H1 (cell line): Measurements from ENCODE around the gene VAT1. TPM values are rescaled to one million over a fixed set of nuclear protein-coding genes. Genes with fewer than 3 reads are reported as not detected.

Experiments used
- BACH1 ChIP-seq: IDR thresholded peaks from 2 replicates; pipeline ENCODE4 v1.6.1; 2012; ENCODE audit warnings: low read length, improper control_type of control experiment
- CBX5 ChIP-seq: fragments of 300-800, 300-1000 bp; sonication (generic); IDR thresholded peaks from 2 replicates; pipeline ENCODE4 v1.7.1; 2016; ENCODE audit warnings: antibody characterized with exemption, low read length, low read depth
- CHD2 ChIP-seq: IDR thresholded peaks from 2 replicates; pipeline ENCODE4 v1.6.1; 2012; ENCODE audit warnings: low read length, improper control_type of control experiment
- CTBP2 ChIP-seq: IDR thresholded peaks from 2 replicates; pipeline ENCODE4 v1.7.0; 2011; ENCODE audit warnings: borderline replicate concordance, mild to moderate bottlenecking, moderate library complexity, mixed read lengths, low read length; ENCODE audit not compliant: insufficient read depth, insufficient read length
- EZH2 ChIP-seq: fragments of 200-600 bp; sonication (generic); IDR thresholded peaks from 2 replicates; pipeline ENCODE4 v1.7.1; 2012; ENCODE audit warnings: low read depth, mild to moderate bottlenecking, moderate library complexity, low read length, inconsistent platforms; ENCODE audit not compliant: severe bottlenecking
- GTF2F1 ChIP-seq: IDR thresholded peaks from 2 replicates; pipeline ENCODE4 v1.6.1; 2012; ENCODE audit warnings: low read depth, low read length, improper control_type of control experiment, borderline replicate concordance
- JUND ChIP-seq: IDR thresholded peaks from 2 replicates; pipeline ENCODE4 v1.6.1; 2011; ENCODE audit warnings: mild to moderate bottlenecking, improper control_type of control experiment, low read length
- KDM4A ChIP-seq: IDR thresholded peaks from one replicate; pipeline ENCODE4 v1.7.1; 2012; ENCODE audit warnings: low read depth, mild to moderate bottlenecking, moderate library complexity, low read length, inconsistent platforms; ENCODE audit not compliant: severe bottlenecking
- NANOG ChIP-seq: IDR thresholded peaks from 2 replicates; pipeline ENCODE4 v1.6.1; 2011; ENCODE audit warnings: low read length, low read depth, mild to moderate bottlenecking, inconsistent platforms; ENCODE audit not compliant: insufficient read depth, poor library complexity, severe bottlenecking
- PHF8 ChIP-seq: fragments of 200-600 bp; sonication (generic); conservative IDR thresholded peaks from 2 replicates; pipeline ENCODE4 v1.7.1; 2012; ENCODE audit warnings: low read depth, mild to moderate bottlenecking, inconsistent platforms, low read length, moderate library complexity
- RAD21 ChIP-seq, 2 experiments: IDR thresholded peaks in 1 of 2; conservative IDR thresholded peaks in 1 of 2; 2 replicates each; pipeline ENCODE4 v1.6.1; 2011; ENCODE audit warnings: low read depth in 2 of 2, low read length in 2 of 2, improper control_type of control experiment in 1 of 2, inconsistent platforms in 1 of 2, mild to moderate bottlenecking in 1 of 2, moderate library complexity in 1 of 2
- SAP30 ChIP-seq: fragments of 300-600 bp; sonication (generic); IDR thresholded peaks from 2 replicates; pipeline ENCODE4 v1.7.1; 2012; ENCODE audit warnings: low read length, moderate library complexity, mild to moderate bottlenecking, inconsistent platforms; ENCODE audit not compliant: insufficient read depth, insufficient replicate concordance
- SIN3A ChIP-seq, 2 experiments: IDR thresholded peaks in 1 of 2; conservative IDR thresholded peaks in 1 of 2; 2 replicates each; pipeline ENCODE4 v1.6.1; 2011 to 2012; ENCODE audit warnings: low read length in 2 of 2, improper control_type of control experiment in 1 of 2, low read depth in 1 of 2, mild to moderate bottlenecking in 1 of 2
- SUZ12 ChIP-seq: fragments of 200-600 bp; sonication (generic); IDR thresholded peaks from 2 replicates; pipeline ENCODE4 v1.6.1; 2012; ENCODE audit warnings: mild to moderate bottlenecking, inconsistent platforms, low read length, moderate library complexity, mixed read lengths
- TBP ChIP-seq: IDR thresholded peaks from 2 replicates; pipeline ENCODE4 v1.6.1; 2011; ENCODE audit warnings: low read depth, low read length, improper control_type of control experiment
- TCF12 ChIP-seq: IDR thresholded peaks from 2 replicates; pipeline ENCODE4 v1.6.1; 2011; ENCODE audit warnings: low read depth, mild to moderate bottlenecking, low read length
- polyA plus RNA-seq, 7 experiments: library from polyadenylated mRNA; depleted of rRNA in 3 of 7; stranded (reverse) in 5 of 7; unstranded in 2 of 7; fragments of >200 nt in 5 of 7; fragments of 200-250 nt in 2 of 7; gene quantifications; 1 replicate in 5 of 7; 2 replicates in 1 of 7; 4 replicates in 1 of 7; pipeline versions ENCODE4 v1.2.1 to v1.2.3, GENCODE V29; 2011 to 2013; ENCODE audit warnings: missing spikeins in 2 of 7, mixed read lengths in 2 of 7
- total RNA-seq: library from RNA; stranded (reverse); fragmentation: NEBNext Ultra II Directional; extraction: Animal tissue kit (Norgen Biotek cat#: 25700); gene quantifications from 2 replicates; pipeline ENCODE4 v1.2.1, GENCODE V29; 2021
- TF ChIP-seq, protein P1 (sequence below): IDR thresholded peaks from 2 replicates; pipeline ENCODE4 v1.6.1; 2011; ENCODE audit warnings: low read length, improper control_type of control experiment
- TF ChIP-seq, protein P2 (sequence below): IDR thresholded peaks from 2 replicates; pipeline ENCODE4 v1.6.1; 2012; ENCODE audit warnings: inconsistent platforms
- TF ChIP-seq, protein P3 (sequence below): IDR thresholded peaks from 2 replicates; pipeline ENCODE4 v1.6.1; 2012; ENCODE audit warnings: inconsistent platforms

The VAT1 gene
- total and polyA plus RNA-seq, 2 of the 8 experiments (the other 6 are each of a cell fraction or from before 2014, with no cell fraction given), result 200 to 295 TPM

DNA sequence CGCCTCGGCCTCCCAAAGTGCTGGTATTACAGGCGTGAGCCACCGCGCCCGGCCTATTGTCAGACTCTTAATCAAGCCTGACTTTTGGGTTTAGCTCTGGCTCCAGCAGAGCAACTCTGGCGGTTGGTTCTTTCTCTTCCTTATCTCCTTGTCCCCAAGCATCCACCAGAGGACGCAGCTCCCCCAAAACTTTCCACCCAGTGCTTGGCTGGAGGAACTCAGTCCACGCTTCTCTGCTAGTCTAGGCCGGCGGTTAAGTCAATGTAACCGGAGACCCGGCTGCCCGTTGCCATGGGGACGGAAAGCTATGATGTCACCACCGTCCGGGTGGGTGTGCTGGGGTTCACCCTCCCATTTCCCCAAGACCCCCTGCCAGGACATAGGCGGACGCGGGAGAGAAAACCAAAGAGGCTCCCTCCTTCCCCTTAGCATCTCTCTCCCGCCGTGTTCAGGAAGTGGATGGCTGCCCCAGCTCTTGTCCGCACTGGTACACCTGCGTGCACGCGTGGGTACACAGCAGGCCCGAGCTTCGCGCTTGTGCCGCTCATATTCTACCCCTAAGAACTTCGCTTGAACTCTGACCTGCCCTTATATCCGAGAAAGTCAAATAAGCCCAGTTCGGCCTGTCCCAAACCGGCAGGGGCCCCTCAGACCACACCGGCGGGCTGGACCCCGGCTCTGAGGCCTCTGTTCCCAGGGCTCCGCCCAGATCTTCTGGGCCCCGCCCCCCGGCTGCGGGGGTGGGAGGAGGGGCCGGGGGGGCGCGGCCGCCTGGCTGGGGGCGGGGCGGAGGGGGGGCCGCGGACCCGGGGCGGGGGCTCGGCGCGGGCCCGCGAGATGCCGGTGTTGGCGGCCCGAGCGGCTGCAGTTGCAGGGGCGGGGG, 2.5 kb upstream of the VAT1 start, which contains the start of gene RND2 (continued):
- TF ChIP-seq EZH2 (no peak), TCF12 (no peak), RAD21 (IDR thresholded peaks at IDR 0.05 in 1 of 2, conservative IDR thresholded peaks at IDR 0.05 in 1 of 2; ENCODE audit: low read depth in 2 of 2, low read length in 2 of 2) (peak; percentile 93 to 94), CTBP2 (no peak), CHD2 (no peak), NANOG (no peak), SAP30 (peak; percentile 98), JUND (peak; percentile 91), SIN3A (conservative IDR thresholded peaks at IDR 0.05 in 1 of 2, IDR thresholded peaks at IDR 0.05 in 1 of 2; ENCODE audit: low read depth in 1 of 2, low read length in 2 of 2) (peak in 1 of 2 experiments; percentile 96; a peak in 2 of 4 replicates), PHF8 (peak; percentile 43; the same call in 1 of the 2 replicates), BACH1 (no peak), TBP (peak; percentile 80), SUZ12 (no peak), CBX5 (no peak), GTF2F1 (no peak), KDM4A (no peak)
- TF ChIP-seq, protein P1, sequence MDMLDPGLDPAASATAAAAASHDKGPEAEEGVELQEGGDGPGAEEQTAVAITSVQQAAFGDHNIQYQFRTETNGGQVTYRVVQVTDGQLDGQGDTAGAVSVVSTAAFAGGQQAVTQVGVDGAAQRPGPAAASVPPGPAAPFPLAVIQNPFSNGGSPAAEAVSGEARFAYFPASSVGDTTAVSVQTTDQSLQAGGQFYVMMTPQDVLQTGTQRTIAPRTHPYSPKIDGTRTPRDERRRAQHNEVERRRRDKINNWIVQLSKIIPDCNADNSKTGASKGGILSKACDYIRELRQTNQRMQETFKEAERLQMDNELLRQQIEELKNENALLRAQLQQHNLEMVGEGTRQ, result no peak
- TF ChIP-seq, protein P2, sequence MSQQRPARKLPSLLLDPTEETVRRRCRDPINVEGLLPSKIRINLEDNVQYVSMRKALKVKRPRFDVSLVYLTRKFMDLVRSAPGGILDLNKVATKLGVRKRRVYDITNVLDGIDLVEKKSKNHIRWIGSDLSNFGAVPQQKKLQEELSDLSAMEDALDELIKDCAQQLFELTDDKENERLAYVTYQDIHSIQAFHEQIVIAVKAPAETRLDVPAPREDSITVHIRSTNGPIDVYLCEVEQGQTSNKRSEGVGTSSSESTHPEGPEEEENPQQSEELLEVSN, result no peak
- TF ChIP-seq, protein P3, sequence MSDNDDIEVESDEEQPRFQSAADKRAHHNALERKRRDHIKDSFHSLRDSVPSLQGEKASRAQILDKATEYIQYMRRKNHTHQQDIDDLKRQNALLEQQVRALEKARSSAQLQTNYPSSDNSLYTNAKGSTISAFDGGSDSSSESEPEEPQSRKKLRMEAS, result peak; percentile 59; the same call in 1 of the 2 replicates
